NCI-H2171 treated with DMSO at 0.1 percent for 48 hours (cell line): ENCODE data around the gene CACNA1H.
A peak's percentile ranks its signal among the peaks of the same experiment; 100 is the strongest.

Experiments used
- DNase-seq: peaks from one replicate; lab custom pipeline; 2025; lab: John Stamatoyannopoulos, UW

The CACNA1H gene

DNA sequence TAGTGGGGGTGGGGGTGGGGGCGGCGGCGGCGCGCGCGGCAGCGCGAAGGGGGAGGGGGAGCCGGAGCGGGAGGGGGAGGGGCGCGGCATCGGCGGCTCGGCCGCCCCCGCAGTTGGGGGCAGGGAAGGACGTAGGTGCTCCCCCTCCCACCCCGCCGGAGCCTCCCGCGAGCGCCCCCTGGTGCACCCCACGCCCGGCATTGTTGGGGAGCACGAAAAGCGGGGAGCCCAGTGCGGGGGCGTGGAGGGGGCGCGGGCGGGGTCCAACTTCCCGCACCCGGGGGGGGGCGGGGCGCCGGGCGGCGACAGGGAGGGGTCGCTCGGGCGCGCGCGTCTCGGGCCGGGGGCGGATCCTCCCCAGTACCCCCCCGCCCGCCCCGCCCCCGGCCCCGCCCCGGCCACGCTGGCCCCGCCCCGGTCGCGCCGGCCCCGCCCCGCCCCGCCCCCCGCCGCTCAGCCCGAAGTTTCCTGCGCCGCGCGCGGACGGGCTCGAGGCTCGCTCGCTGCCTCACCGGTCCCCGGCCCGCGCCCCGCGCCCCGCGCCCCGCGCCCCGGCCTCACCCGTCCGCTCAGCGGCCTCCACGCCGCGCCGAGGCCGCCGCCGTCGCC, at the start of gene CACNA1H:
Gene CACNA1H (plus strand): TSS at position 456 of the 609 bp plus-strand sequence. CDS start 632 bp downstream, outside the sequence.
- DNase-seq = no peak

DNA sequence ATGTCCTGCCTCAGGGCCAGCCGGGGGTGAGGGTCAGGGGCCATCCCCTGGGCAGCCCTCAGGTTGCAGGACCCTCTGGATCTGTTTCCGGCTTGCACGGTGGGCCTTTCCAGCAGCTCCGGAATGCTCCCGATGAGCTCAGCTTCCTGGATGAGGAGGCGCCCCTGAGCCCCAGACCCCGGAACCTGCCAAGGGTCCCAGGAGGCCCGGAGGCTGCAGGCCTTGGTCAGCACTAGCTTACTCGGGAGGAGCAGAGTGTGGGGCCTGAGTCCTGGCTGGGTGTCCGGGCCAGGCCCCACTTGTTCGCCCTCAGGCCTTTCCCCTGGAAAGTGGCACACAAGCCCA, 49.3 kb upstream of the CACNA1H start:
- no peak for DNase-seq

DNA sequence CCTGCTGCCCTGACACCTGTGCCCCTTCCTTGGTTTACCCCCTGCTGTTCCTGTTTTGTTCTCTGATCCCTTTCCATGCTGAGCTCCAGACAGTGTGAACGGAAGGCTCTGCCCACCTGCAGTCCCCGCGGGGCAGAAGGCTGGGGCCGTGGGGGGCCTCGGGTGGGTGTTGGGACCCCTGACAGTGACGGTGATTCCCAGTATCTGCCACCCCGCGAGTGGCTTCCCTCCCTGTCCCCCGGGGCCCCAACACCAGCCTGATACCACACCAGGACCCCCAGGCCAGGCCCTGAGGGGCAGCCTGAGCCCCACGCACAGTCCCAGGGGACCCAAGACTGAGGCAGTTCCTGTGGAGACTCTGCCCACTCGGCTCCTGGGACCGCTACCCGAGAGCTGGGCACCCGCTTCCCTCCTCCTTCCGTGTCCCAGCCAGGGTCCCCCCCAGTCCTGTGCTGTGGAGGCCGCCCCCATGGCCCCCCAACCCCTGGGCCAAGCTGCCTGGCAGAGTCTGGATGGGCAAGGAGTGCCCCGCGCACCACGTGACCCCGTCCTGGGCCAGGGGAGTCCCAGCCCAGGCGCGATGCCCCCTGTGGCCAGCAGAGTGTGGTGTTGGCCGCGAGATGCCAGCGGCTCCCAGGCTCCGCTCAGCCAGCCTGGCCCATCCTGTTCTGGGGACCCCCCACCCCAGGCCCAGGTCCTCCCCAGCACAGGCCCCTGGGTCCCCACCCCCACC, 46.9 kb upstream of the CACNA1H start:
- peak; percentile 58 for DNase-seq

DNA sequence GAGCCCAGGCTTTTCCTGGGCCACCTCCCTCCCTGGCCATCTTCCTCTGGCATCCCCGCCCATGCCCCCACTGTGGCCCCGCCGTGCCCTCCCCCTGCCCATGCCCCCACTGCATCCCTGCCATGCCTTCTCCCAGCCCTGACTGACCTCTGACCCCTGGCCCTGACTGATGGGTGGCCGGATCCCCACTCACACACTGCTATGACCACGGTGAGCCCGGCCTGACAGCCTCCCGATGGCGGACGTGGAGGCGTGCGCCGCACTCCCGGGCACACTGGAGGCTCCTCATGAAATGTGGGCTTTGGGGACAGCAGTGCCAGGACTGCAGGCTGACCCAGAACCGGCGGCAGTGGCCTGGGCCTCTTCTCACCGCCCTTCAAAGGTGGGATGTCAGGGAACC, 46.2 kb upstream of the CACNA1H start:
- DNase-seq = no peak

DNA sequence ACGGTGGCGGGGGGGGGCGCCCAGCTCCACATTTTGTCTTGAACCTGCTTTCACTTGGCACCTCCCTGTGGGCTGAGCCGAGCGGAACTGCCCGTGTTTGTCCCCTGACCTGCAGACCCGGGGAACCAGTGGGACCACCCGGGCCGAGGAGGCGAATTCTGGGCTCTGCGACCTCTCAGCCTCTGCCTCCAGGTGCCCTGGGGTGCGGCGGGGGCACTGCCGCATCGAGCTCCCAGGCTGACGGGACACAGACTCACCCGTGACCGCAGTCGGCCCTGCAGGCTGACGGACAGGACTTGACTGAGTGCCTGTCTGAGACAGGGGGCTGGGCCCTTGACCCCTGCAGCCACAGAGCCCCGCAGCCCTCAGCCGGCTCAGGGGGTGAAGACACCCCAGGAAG, 45.8 kb upstream of the CACNA1H start:
- no peak for DNase-seq

DNA sequence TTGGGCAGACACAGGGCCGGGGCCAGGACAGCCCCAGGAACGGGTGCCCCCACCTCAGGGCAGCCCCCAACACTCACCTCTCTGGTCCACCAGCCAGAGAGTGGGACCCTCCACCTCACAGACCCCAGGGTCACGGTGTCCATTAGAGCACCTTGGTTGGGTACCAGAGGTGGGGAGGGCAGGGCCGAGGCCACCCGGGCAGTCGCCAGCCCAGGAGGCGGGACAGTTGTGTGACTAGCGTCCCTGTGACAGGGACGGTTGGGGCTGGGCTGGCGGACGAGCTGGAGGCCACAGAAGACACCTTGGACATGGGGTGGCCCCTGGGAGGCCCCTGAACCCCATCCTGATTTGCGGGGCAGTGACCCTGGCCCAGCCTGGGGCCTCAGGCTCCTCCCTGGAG, 45.2 kb upstream of the CACNA1H start:
- DNase-seq = no peak

DNA sequence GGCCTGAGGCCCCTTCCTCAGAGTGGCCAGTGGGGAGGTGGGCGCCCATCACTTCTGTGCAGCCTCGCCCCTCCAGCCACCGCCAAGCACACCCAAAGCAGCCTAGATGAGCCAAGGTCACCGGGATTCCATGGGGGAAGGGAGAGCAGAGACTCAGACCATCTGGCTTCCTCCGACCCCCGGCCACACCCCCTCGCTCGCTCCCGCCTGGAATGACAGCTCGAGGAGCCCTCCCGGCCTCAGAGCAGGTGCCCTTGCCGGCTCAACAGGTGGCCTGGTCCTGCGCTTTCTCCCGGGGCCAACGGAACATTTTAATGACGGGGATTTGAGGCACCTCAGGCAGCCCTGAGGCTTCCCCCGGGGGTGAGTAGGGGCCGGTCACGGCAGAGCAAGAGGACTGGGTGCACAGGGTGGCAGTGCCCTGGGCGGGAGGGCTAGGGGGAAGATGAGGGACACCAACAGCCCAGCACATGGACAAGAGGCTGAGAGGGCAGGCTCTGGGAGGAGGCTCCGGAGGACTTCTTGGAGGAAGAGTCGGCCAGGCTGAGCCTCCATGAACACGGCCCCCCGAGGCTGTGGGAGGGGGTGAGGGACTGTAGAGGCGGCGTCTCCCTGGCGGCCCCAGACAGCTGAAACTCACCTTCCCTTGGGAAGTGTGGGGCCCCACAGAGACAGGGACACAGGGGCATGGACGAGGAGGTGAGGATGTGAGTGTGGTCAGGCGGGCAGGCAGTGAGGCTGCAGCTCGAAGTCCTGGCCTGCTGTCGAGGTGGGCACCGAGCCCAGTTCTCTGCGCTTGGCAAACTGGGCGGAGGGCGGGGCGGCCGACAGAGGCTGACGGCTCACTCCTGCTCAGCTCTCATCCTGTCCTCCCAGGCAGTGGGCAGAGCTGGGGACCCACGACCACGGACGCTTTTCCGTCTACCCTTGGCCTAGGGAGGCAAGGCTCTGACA, 44.3 kb upstream of the CACNA1H start:
- peak; percentile 62 for DNase-seq

DNA sequence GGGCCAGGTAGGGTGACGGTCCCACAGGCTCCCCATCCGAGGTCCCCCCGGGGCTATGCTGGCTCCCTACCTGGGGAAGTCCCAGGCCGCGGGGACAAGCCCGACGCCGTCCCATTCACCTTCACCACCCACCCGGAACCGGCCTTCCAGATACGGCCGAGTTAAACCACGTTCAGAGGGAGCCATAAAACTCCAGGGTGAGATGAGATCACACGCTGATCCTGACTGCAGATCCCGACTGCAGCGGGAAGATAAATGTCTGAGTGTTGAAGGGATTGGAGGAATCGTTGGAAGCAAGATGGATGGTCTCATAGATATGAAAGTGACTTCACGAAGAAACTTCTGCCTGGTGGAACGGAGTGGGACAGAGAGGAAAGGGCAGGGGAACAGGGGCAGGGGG, 43.3 kb upstream of the CACNA1H start:
- DNase-seq = no peak

DNA sequence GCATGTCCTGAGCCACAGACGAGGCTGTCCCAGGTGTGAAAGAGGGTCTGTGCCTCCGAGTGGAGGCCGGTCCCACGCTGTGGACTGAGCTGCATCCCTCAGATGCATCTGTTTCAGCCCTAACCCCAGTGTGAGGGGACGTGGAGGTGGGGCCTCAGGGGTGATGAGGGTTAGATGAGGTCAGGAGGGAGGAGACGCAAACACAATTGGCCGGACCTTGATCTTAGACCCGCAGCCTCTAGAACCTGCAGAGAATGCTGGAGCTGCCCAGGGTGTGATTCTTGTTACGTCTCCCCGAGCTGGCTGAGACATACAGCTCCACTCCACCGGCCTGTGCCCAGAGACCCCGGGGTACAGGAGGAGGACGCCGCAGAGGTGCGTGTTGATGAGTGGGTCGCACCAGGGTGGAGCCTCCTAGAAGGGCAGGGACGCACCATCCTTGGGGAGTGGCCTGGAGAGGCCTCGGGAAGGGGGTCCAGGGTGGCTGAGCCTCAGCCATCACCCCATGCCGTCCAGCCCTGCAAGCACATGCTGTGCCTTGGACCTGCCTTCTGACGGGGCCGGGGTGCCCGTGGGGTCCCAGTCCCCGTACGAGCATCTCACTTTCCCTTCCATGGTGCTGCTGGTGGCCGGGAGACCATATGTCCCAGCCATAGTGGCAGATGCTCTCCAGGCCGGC, 40.3 kb upstream of the CACNA1H start:
- no peak for DNase-seq

DNA sequence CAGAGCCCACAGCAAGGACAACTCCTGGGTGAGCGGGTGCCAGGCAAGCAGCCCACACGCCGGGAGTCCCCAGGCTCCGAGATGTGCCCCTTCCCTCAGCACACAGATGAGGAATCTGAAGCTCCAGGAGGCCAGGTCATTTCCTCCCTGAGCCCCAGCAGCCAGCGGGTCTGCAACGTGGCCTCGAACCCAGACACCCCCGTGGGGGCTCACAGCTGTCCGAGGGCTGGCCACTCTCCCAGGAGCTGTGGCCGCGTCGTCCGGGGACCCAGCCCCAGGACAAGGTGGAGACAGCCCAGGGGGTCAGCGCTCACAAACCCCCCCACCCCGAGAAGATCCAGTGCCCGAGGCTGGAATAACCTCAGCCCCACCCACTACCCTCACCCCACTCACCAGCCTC, 39.4 kb upstream of the CACNA1H start:
- no peak for DNase-seq

DNA sequence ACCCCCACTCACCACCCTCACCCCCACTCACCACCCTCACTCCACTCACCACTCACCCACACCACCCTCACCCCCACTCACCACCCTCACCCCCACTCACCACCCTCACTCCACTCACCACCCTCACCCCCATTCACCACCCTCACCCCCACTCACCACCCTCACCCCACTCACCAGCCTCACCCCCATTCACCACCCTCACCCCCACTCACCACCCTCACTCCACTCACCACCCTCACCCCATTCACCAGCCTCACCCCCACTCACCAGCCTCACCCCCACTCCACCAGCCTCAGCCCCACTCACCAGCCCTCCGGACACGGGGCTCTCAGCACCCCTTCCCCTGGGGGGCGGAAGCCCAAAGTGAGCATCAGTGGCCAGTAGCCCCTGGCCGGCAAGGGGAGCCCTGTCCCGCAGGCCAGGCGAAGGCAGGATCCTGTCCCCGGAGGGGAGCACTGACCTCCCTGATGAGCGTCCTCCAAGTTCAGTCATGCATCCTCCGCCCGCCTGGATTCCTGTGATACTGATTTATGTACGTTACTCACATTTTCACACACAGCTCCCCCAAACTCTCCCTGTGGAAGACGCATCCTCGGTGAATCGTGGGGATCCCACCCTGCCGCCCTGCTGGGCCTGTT, 38.9 kb upstream of the CACNA1H start:
- no peak for DNase-seq

DNA sequence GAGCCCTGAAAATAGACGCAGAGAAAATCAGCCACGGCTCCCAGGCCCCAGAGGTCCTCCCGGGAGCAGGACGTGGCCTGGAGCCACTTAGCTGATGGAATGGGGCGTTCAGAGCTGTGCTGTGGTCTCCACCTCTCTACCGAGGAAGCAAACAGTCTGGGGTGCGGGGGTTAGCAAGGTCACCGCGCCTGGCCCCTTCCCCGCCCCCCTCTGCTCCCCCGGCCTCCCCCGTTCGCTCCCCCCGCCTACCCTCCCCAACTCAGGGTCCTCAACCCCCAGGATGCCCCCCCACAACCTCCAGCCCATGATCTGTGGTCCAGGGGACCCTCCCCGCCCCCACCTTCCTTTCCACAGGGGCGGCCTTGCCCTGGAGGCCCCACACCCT, 36.2 kb upstream of the CACNA1H start:
- no peak for DNase-seq

DNA sequence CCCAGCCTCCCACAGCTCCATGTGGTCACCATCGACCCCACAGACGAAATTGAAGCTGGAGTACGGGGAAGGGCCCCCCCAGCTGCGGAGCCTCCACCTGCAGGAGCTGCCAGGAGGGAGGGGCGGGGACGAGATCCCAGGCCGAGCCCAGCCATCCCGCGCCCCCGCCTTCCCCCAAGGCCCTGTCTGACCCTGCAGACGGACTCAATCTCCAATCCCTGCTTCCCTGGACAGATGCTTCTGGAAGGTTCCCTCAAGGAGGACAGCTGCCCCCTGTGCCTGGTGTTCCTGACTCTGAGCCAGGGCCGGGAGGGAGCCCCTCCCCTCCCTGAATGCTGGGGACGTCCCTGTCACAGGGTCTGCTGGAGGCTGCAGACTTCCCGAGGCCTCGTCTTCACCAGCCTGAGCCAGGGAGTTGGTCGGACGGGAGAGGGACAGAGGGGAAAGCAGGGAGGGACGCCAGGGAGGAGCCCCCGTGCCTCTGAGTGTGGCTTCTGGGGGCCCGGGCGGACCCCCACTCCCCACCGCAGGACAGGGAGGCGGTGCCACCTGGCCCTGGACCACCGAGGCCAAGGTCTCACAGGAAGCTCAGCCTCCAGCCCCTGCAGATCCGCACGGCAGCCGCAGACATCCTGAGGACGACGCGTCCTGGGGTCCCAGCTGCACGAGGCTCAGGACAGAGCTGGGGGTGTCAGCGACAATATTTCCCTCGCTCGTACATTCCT, 35.6 kb upstream of the CACNA1H start:
- no peak for DNase-seq

DNA sequence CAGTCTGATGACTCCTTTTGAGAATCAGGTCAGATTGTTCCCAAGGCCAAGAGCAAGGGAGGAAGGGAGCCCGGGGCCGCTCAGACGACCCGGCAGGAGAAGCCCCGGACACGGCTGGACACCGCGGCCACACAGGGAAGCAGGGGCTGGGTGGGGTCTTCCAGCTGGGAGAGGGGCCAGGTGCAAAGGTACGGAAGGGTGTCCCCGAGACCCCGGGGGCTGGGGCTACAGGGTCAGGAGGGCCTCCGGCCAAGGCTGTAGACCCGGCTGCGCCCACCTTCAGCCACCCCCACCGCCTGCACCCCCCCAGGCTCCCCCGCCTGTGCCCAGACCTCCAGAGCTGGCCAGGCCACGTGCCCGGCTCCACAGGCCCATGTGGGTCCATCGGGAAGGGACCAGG, 35.0 kb upstream of the CACNA1H start:
- DNase-seq = no peak

DNA sequence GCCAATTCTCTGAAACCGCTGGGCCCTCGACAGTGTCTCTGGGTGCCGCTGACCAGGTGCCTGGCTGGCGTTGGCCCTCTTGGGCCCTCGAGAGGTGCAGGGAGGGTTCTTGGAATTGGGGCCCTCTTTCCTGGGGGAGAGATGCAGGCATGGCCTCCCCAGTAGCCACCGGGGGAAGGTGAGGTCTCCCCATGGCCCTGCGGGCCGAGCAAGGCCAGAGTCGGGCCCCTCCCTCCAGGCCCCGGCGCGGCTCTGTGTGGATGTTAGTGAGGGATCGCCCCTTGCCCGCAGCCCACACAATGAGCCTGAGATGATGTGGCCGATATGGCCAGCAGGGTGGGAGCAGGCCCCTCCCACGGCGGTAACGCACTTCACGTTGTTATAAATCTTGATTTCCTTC, 33.8 kb upstream of the CACNA1H start:
- DNase-seq = no peak

DNA sequence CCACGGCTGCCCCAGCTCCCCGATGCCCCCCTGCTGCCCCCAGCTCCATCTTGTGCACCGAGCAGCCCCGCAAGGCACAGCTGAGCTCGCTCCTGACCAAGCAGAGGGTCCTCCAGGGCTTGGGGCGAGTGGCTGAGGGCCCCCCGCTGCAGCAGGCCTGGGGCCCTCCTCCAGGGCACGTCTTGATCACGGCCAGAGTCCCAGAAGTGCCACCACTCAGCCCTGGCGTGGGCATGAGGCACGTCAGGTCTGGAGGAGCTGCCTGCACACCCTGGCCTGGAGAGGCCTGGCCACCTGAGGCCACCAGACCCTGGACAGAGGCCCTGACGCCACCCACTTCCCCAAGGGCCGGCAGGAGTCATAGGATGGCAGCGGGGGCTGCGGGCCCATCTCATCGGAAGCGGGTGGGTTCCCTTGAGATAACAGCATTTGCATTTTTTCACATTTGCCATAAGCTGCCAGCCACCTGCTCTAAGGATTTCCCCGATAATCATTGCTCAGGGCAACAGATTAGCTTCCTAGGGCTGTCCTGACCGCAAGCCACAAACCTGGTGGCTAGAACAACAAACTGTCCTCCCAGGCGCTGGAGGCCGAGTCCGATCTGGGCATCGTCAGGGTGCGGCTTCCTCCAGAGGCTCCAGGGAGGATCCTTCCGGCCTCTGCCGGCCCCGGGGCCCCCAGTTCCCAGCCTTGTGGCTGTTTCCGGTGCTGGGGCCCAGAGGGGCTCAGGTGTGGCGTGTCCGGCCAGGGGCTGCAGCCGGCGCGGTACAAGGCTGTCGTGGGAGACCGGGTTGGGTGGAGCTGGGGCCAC, 32.9 kb upstream of the CACNA1H start:
- DNase-seq = no peak

DNA sequence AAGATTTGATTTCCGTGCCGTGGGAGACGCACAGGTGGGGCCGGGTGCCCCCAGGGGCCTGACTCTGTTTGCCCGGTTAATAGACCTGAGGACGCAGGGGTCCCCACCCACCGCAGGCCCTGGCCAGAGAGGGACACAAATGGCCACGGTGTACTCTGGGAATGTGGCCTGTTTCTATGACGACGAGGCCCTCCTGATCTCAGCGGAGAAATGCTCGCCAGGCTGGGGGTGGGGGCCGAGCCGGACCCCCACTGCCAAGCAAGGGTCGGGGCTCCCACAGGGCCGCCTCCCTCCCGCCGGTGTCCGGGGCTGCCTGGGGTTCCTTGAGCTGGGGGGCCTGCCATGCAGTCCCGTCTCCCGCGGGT, 32.3 kb upstream of the CACNA1H start:
- DNase-seq = no peak

DNA sequence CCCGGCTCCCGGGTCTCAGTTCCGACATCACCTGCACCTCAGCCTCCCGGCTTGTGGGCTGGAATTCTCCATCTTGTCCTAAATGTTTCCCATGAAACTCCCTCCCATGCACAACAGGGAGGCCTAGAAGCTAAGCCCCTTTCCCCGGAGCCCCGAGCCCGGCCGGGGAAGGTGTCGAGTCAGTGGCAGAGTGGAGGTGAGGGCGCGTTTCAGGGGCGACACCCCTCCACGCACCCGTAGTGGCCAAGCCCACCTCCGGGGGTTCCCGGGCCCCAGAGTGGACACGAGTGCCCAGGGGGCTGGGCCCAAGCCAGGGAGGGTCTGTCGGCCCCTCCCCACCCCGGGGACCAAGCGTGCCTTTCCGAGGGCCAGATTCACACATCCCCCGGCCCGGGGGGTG, 31.9 kb upstream of the CACNA1H start:
- no peak for DNase-seq

DNA sequence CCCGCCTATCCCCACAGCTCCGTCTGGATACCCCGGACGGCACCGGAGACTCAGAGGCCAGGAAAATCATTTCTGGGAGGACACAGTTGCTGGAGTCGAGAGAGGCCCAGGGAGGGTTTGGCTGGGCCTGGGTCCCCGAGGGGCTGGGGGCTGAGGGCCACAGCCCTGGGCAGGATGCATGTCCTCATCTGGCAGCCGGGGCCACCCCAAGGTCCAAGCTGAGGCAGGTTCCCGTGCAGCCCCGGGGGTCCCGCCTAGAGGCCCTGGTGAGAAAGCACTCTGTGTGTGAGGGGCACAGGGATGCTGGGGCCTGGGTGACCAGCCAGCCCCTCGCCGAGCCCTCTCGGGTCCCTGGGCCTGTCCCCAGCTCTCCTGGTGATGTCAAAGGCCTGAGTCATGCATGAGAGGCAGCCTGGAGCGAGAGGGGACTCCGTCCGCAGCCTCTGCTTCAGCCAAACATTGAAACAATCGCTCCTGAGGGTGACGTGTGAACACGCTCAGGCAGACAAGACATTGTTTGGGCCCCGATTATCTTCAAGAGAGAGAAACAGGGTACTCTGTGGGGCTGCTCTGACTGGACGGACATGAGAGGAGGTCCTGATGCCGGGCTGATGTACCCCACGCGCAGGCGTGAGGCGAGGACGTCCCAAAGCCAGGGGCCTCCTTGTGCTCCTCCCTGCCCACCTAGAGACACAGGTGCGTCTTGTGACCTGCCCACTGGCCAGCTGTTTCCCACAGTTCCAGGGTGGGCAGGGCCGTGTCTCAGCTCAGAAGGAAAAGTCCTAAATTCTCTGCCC, 31.1 kb upstream of the CACNA1H start:
- DNase-seq = no peak

DNA sequence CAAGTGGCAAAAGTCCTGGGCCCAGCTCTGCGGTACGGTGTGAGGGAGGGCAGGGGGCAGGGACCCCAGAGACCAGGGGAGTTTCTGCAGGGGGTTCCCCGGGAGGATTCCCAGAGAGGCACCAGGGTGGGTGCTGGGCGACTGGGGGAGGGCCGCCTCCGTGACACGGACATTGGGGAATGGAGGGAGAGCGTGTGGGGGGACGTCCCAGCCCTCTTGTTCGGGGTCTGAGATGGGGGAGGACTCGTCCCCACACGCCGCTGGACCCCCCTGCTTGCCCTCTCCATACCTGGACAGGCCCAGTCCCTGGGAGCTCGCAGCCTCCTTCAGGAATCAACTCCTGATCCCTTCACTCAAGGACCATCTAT, 30.5 kb upstream of the CACNA1H start:
- DNase-seq = no peak
